Thoracic aorta (tissue), 2 donors: ENCODE measurements around the gene MFAP4. TPM values are rescaled to one million over a fixed set of nuclear protein-coding genes. Genes with fewer than 3 reads are reported as not detected.

Experiments used
- ATAC-seq: fragments of 150-250 bp; one replicate; pipeline ENCODE4 v1.8.0; 2017; ENCODE audit warnings: low read depth; ENCODE audit not compliant: insufficient number of reproducible peaks, low FRiP score
- DNase-seq: peaks from one replicate; pipeline ENCODE4 v3.0.0-alpha.2; 2020; ENCODE audit warnings: low spot score
- H3K27ac ChIP-seq, 2 donors: fragments of 200-600 bp; sonication (generic); 1 replicate in 1 of 2; 2 replicates in 1 of 2; pipeline ENCODE4 v1.5.1; 2016; ENCODE audit warnings: mild to moderate bottlenecking in 2 of 2, moderate library complexity in 2 of 2
- H3K27me3 ChIP-seq: fragments of 200-600 bp; sonication (generic); replicated peaks from 2 replicates; pipeline ENCODE4 v1.6.0; 2016; ENCODE audit warnings: mild to moderate bottlenecking; ENCODE audit not compliant: insufficient read depth
- H3K36me3 ChIP-seq: fragments of 200-600 bp; sonication (generic); one replicate; pipeline ENCODE4 v1.5.1; 2016
- H3K4me1 ChIP-seq, 2 donors: fragments of 200-600 bp; sonication (generic); 1 replicate in 1 of 2; 2 replicates in 1 of 2; pipeline versions ENCODE4 v1.5.1 to v1.6.0; 2016; ENCODE audit warnings: low read depth in 2 of 2, mild to moderate bottlenecking in 1 of 2; ENCODE audit not compliant: control insufficient read depth in 1 of 2
- H3K4me3 ChIP-seq: fragments of 200-600 bp; sonication (generic); 2 replicates; pipeline ENCODE4 v1.5.1; 2016; ENCODE audit warnings: mild to moderate bottlenecking
- H3K9me3 ChIP-seq: fragments of 200-600 bp; sonication (generic); 2 replicates; pipeline ENCODE4 v1.5.1; 2016
- total RNA-seq, 2 donors: library from RNA; depleted of rRNA; stranded (reverse); fragments of >200 nt; gene quantifications; one replicate each; pipeline versions ENCODE4 v1.1.0 to v1.2.3, GENCODE V29; 2016
- TF ChIP-seq, protein P1 (sequence below): fragments of 200-600 bp; sonication (generic); IDR thresholded peaks from one replicate; pipeline ENCODE4 v1.5.1; 2019; ENCODE audit warnings: antibody characterized with exemption

Gene MFAP4
- total RNA-seq, 2 donors from 2014 or later: 425 to 501 TPM

DNA sequence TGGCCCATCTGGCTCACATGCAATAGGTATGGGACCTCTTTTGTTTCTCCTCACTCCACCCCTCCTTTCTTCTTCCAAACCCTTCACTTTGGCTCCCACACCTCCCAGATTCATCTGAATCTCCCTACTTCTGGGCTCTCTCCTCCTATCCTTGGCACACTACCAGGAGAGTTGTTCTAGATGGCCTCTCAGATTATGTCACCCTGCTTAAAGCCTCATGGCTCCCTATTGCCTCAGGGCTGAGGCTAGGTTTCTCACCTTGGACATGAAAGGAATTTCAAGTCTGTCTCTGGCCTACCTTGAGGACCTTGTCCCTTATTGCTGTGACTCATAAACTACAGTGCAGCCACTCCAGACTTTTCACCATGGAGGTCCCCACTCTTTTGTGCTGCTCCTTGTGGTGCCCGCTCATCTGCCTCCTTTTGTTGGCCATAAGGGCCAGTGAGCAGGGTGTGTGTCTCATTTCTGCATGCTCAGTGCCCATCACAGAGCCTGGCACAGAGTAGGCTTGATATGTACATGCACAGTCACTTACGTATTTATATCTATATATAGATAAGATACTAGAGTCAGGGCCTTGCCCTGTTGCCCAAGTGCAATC is 1.0 kb upstream of the MFAP4 start:
- TF ChIP-seq, protein P1, sequence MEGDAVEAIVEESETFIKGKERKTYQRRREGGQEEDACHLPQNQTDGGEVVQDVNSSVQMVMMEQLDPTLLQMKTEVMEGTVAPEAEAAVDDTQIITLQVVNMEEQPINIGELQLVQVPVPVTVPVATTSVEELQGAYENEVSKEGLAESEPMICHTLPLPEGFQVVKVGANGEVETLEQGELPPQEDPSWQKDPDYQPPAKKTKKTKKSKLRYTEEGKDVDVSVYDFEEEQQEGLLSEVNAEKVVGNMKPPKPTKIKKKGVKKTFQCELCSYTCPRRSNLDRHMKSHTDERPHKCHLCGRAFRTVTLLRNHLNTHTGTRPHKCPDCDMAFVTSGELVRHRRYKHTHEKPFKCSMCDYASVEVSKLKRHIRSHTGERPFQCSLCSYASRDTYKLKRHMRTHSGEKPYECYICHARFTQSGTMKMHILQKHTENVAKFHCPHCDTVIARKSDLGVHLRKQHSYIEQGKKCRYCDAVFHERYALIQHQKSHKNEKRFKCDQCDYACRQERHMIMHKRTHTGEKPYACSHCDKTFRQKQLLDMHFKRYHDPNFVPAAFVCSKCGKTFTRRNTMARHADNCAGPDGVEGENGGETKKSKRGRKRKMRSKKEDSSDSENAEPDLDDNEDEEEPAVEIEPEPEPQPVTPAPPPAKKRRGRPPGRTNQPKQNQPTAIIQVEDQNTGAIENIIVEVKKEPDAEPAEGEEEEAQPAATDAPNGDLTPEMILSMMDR: no peak
- Histone ChIP-seq H3K9me3 (no peaks in the 10 kb centered on the region), H3K27ac (peak overlapping the region; percentile 98 to 99), H3K27me3 (no peaks in the 10 kb centered on the region), H3K4me3 (peak overlapping the region; percentile 69), H3K36me3 (peaks cover 7% of the 10 kb centered on the region), H3K4me1 (peaks cover 63 to 97% of the 10 kb centered on the region in 2 donors)
- ATAC-seq: peak; percentile 15
- DNase-seq: no peak

DNA sequence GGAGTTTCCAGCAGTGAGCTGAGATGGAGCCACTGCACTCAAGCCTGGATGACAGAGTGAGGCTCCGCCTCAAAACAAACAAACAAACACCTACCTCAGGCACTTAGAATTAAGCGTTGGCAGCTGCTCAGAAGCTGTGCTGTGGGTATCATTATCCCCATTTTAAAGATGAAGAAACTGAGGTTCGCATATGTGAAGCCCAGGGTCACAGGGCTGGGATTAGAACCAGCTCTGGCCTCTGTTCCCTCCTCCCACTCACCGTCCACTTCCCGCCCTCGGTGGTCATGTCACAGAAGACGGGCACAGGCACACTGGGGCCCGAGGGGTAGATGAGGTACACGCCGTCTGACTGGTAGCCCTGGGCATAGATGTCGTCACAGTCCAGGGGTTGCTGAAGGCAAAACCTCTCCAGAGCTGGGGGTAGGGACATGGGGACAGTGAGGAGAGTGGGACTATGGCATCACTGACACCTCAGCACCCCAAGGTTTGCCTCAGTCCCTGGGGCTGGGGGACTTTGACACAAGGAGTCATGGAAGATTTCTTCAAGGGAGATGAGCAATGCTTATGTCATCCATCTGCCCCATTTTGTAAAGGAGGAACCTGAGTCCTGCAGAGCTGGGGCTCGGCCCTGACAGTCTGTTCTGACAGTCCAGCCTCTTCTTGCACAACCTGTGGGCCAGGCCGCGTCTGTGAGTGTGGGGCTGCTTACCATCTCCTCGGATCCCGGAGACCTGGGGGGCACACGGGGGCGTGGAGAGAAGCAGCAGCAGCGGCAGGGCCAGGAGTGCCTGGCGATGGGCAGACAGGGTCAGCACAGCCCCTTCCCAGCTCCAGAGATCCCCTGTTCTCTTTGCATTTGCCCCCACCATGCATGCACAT is 700 bp downstream of the MFAP4 start:
- peak overlapping the region; percentile 98 to 99 for H3K27ac ChIP-seq
- DNase-seq (no peak), ATAC-seq (no peak)
- H3K36me3 ChIP-seq: peaks cover 16% of the 10 kb centered on the region
- no peaks in the 10 kb centered on the region for H3K27me3 ChIP-seq
- no peaks in the 10 kb centered on the region for H3K9me3 ChIP-seq
- peak overlapping the region; percentile 69 for H3K4me3 ChIP-seq
- H3K4me1 ChIP-seq: peaks cover 54 to 96% of the 10 kb centered on the region in 2 donors
- TF ChIP-seq, protein P1: no peak

DNA sequence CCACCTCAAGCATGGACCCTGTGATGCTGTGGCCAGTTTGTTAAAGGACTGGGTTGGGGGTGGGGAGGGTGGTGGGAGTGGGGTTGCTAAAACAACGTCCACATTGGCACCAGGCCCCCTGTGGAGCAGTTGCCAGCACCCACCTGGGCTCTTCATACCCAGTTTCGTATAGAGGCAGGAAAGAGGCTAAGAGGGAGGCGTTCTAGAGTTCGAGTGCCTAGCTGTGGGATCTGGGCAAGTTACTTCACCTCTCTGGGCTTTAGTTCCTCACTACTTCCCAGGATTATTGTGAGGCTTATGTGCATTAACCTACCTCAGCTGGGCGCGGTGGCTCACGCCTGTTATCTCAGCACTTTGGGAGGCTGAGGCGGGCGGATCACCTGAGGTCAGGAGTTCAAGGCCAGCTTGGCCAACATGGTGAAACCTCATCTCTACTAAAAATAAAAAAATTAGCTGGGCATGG is 1.4 kb downstream of the MFAP4 start:
- TF ChIP-seq, protein P1: no peak
- DNase-seq: no peak
- peaks cover 54 to 92% of the 10 kb centered on the region in 2 donors for H3K4me1 ChIP-seq

DNA sequence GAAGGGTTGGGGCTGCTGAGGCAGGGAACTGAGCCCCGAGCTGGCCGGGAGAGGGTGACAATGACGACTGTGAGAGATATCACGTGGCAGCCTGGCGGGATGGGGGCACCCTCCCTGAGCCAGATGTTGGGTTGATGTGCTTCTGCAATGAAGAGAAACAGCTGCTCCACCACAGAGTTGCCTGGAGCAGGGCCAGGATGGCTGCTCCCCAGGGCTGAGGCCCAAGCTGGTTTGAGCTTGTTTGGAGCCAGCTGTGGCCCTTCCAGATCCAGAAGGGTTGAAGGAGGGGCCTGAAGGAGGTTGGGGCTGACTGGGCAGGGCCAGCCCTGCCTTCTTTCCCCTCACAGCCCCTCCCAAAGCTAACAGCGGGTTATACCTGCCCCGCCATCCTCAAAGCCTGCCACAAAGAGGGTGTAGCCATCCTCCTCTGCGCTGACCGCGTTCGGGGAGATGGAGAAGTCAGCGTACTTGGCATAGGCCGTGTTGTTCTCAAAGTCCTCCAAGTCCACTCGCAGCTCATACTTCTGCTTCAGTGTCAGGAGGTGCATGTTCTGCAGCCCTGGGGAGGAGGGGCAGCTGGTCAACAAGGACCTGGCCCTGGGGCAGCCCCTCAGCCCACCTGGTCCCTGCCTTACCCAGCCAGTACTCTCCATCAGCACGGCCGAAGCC is 2.1 kb downstream of the MFAP4 start:
- H3K27ac ChIP-seq: peak overlapping the region; percentile 98 to 99
- DNase-seq (no peak), ATAC-seq (peak; percentile 41)
- H3K4me3 ChIP-seq: peak overlapping the region; percentile 69
- no peaks in the 10 kb centered on the region for H3K27me3 ChIP-seq
- TF ChIP-seq, protein P1: no peak
- H3K36me3 ChIP-seq: peaks cover 26% of the 10 kb centered on the region
- H3K9me3 ChIP-seq: no peaks in the 10 kb centered on the region
- peaks cover 48 to 91% of the 10 kb centered on the region in 2 donors for H3K4me1 ChIP-seq

More for the DNA sequence above, 1.4 kb downstream of the MFAP4 start:
- Histone ChIP-seq H3K9me3 (no peaks in the 10 kb centered on the region), H3K27me3 (no peaks in the 10 kb centered on the region), H3K36me3 (peaks cover 23% of the 10 kb centered on the region), H3K4me3 (peak overlapping the region; percentile 69), H3K27ac (peak overlapping the region; percentile 98 to 99)
- no peak for ATAC-seq
